Hepatocyte (in vitro differentiated cells): ENCODE data around the gene PBLD. TPM values are rescaled to one million over a fixed set of nuclear protein-coding genes. Genes with fewer than 3 reads are reported as not detected.
"Not testable (repeated sequence)": the region's sequence is repeated elsewhere in the genome, so short reads cannot be mapped to it uniquely, and the experiment has no call there.

Experiments
- DNase-seq: peaks from one replicate; pipeline ENCODE4 v3.0.0-alpha.2; 2016; ENCODE audit warnings: low spot score
- H2AFZ ChIP-seq: fragments of 200-600 bp; sonication (generic); 2 replicates; pipeline ENCODE4 v1.6.0; 2016; ENCODE audit warnings: antibody characterized with exemption, mild to moderate bottlenecking
- H3K27ac ChIP-seq: fragments of 200-600 bp; sonication (generic); 2 replicates; pipeline ENCODE4 v1.5.1; 2016; ENCODE audit warnings: mild to moderate bottlenecking
- H3K27me3 ChIP-seq: fragments of 200-600 bp; sonication (generic); 2 replicates; pipeline ENCODE4 v1.6.1; 2016
- H3K36me3 ChIP-seq: fragments of 200-600 bp; sonication (generic); replicated peaks from 2 replicates; pipeline ENCODE4 v1.5.1; 2016; ENCODE audit warnings: low read depth; ENCODE audit not compliant: insufficient read depth
- H3K4me1 ChIP-seq: fragments of 200-600 bp; sonication (generic); 2 replicates; pipeline ENCODE4 v1.5.1; 2016; ENCODE audit warnings: mild to moderate bottlenecking, moderate library complexity; ENCODE audit not compliant: insufficient read depth
- H3K4me2 ChIP-seq: fragments of 200-600 bp; sonication (generic); 2 replicates; pipeline ENCODE4 v1.6.0; 2016
- H3K4me3 ChIP-seq: fragments of 200-600 bp; sonication (generic); 2 replicates; pipeline ENCODE4 v1.5.1; 2016; ENCODE audit warnings: mild to moderate bottlenecking
- H3K79me2 ChIP-seq: fragments of 200-600 bp; sonication (generic); 2 replicates; pipeline ENCODE4 v1.6.0; 2017; ENCODE audit warnings: mild to moderate bottlenecking
- H3K9me2 ChIP-seq: fragments of 200-600 bp; sonication (generic); replicated peaks from 2 replicates; pipeline ENCODE4 v1.6.0; 2017; ENCODE audit warnings: mild to moderate bottlenecking; ENCODE audit not compliant: insufficient read depth
- H3K9me3 ChIP-seq: fragments of 200-600 bp; sonication (generic); 2 replicates; pipeline ENCODE4 v1.5.1; 2016; ENCODE audit warnings: low read depth, mild to moderate bottlenecking
- H4K20me1 ChIP-seq: fragments of 200-600 bp; sonication (generic); 2 replicates; pipeline ENCODE4 v1.6.0; 2016; ENCODE audit warnings: mild to moderate bottlenecking; ENCODE audit not compliant: insufficient read depth, poor library complexity, severe bottlenecking
- EZH2 ChIP-seq: fragments of 200-600 bp; sonication (generic); IDR thresholded peaks from 2 replicates; pipeline ENCODE4 v1.6.1; 2016; ENCODE audit warnings: antibody characterized with exemption, mild to moderate bottlenecking, borderline replicate concordance
- EZH2phosphoT487 ChIP-seq: fragments of 200-600 bp; sonication (generic); IDR thresholded peaks from one replicate; pipeline ENCODE4 v1.6.1; 2018; ENCODE audit warnings: antibody characterized with exemption, mild to moderate bottlenecking, low read depth, moderate library complexity; ENCODE audit not compliant: unreplicated experiment, severe bottlenecking
- WGBS: methylation state at CpG from one replicate; pipeline ENCODE4 v1.1.6; 2016; ENCODE audit warnings: low lambda C conversion rate; ENCODE audit errors: missing lambda C conversion rate; 5-methylcytosine and 5-hydroxymethylcytosine counted together
- polyA plus RNA-seq: library from polyadenylated mRNA; unstranded; fragments of >200 nt; fragmentation: Nextera tagmentation; extraction: Ambion mirVana; gene quantifications from 2 replicates; pipeline ENCODE4 v1.2.1, GENCODE V29; 2016
- total RNA-seq: library from RNA; depleted of rRNA; stranded (reverse); fragments of >200 nt; gene quantifications from 2 replicates; pipeline ENCODE4 v1.2.3, GENCODE V29; 2014
- TF ChIP-seq, protein P1 (sequence below): fragments of 200-600 bp; sonication (generic); IDR thresholded peaks from 2 replicates; pipeline ENCODE4 v1.5.1; 2016; ENCODE audit warnings: antibody characterized with exemption, mild to moderate bottlenecking; ENCODE audit not compliant: poor library complexity

PBLD gene
- total and polyA plus RNA-seq, 2 experiments from 2014 or later = 26.1 to 42.2 TPM

DNA sequence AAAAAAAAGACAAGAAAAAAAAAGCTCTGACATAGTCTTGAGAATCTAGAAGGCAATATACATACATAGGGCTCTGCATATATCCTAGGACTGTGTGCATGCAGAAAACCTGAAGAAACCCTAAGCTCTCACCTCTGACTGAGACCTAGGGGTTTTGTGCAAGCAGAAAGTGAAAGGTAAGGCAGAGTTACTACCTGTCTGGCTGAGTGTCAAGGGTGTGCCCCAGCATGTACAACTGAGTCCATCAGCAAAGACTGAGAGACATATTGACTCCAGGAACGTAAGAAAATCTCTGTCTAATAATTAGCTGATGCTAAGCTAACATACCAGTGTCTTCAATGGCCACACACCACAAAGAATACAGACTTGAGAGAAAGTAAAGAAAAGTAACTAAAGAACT, 17.1 kb downstream of the PBLD start:
- TF ChIP-seq EZH2 (no peak), EZH2phosphoT487 (no peak)
- TF ChIP-seq, protein P1, sequence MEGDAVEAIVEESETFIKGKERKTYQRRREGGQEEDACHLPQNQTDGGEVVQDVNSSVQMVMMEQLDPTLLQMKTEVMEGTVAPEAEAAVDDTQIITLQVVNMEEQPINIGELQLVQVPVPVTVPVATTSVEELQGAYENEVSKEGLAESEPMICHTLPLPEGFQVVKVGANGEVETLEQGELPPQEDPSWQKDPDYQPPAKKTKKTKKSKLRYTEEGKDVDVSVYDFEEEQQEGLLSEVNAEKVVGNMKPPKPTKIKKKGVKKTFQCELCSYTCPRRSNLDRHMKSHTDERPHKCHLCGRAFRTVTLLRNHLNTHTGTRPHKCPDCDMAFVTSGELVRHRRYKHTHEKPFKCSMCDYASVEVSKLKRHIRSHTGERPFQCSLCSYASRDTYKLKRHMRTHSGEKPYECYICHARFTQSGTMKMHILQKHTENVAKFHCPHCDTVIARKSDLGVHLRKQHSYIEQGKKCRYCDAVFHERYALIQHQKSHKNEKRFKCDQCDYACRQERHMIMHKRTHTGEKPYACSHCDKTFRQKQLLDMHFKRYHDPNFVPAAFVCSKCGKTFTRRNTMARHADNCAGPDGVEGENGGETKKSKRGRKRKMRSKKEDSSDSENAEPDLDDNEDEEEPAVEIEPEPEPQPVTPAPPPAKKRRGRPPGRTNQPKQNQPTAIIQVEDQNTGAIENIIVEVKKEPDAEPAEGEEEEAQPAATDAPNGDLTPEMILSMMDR = no peak
- no peaks in the 10 kb centered on the region for H3K27me3 ChIP-seq
- no peak overlapping the region for H3K27ac ChIP-seq
- no peak overlapping the region for H3K4me3 ChIP-seq
- H3K36me3 ChIP-seq = no peaks in the 10 kb centered on the region
- no peak overlapping the region for H2AFZ ChIP-seq
- WGBS = 71% methylated on average over 1 of the region's 1 CpG
- H3K9me2 ChIP-seq = no peaks in the 10 kb centered on the region
- H3K9me3 ChIP-seq = peaks cover 13% of the 10 kb centered on the region
- no peaks in the 10 kb centered on the region for H4K20me1 ChIP-seq
- H3K79me2 ChIP-seq = peaks cover 5% of the 10 kb centered on the region
- DNase-seq = no peak
- H3K4me1 ChIP-seq = no peaks in the 10 kb centered on the region
- H3K4me2 ChIP-seq = no peak overlapping the region

DNA sequence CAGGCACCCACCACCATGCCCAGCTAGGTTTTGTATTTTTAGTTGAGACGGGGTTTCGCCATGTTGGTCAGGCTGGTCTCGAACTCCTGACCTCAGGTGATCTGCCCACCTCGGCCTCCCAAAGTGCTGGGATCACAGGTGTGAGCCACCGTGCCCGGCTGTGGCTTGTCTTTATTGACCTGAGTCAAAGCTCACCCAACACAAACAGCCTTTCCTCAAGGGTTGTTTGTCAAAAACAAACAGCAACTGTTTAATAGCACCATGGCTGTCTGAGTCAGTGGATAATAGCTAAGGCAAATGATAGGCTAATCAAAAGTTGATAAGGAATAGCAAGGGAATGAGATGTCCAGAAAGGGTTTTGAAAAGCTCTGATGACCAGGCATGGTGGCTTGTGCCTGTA, 17.8 kb downstream of the PBLD start:
- not testable (repeated sequence) for H3K9me2 ChIP-seq, H3K27me3 ChIP-seq, H3K36me3 ChIP-seq, DNase-seq, H4K20me1 ChIP-seq, H3K4me1 ChIP-seq, H3K27ac ChIP-seq, H2AFZ ChIP-seq, H3K79me2 ChIP-seq, H3K4me2 ChIP-seq, H3K4me3 ChIP-seq
- H3K9me3 ChIP-seq = peaks cover 13% of the 10 kb centered on the region
- WGBS = 86% methylated on average over 6 of the region's 6 CpGs

DNA sequence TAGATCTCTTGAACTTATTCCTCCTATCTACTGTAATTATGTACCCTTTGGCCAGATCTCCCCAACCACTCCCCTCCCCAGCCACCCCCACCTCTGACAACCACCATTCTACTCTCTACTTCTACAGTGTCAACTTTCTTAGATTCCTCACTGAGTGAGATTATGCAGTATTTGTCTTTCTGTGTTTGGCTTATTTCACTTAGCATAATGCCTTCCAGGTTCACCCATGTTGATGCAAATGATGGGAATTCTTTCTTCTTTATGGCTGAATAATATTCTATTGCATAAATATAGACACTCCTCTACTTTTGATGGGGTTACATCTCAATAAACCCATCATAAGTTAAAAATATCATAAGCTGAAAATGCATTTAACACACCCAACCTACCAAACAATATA, 22.2 kb downstream of the PBLD start:
- Histone ChIP-seq H3K4me3 (no peak overlapping the region), H3K4me1 (no peaks in the 10 kb centered on the region), H2AFZ (no peak overlapping the region), H3K79me2 (peaks cover 3% of the 10 kb centered on the region), H3K4me2 (no peak overlapping the region), H3K27me3 (no peaks in the 10 kb centered on the region), H3K27ac (no peak overlapping the region), H3K36me3 (no peaks in the 10 kb centered on the region), H4K20me1 (no peaks in the 10 kb centered on the region), H3K9me3 (no peaks in the 10 kb centered on the region), H3K9me2 (no peaks in the 10 kb centered on the region)
- no peak for DNase-seq
- TF ChIP-seq, protein P1 = no peak
- TF ChIP-seq EZH2 (no peak), EZH2phosphoT487 (no peak)

DNA sequence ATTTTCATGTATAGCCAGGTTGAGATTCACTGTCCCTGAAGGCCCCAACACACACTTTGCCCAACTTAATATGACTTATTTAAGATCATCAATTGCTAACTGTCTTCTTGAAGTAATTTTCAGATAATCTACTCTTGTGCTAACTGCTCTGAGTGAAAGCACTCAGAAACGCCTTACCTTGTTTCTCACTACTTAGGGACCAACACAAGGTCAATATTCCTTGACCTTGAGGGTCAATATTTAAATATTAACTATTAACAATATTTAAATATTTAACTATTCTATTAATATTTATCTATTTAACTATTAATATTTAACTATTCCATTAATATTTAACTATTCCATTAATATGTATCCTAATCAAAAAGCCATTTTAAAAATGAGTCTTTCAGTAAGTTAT, 26.9 kb downstream of the PBLD start:
- DNase-seq = no peak
- no peaks in the 10 kb centered on the region for H3K27me3 ChIP-seq
- no peak overlapping the region for H3K27ac ChIP-seq
- H2AFZ ChIP-seq = no peak overlapping the region
- peaks cover 10% of the 10 kb centered on the region for H3K79me2 ChIP-seq
- no peaks in the 10 kb centered on the region for H3K36me3 ChIP-seq
- no peaks in the 10 kb centered on the region for H4K20me1 ChIP-seq
- no peak for TF ChIP-seq EZH2phosphoT487
- TF ChIP-seq EZH2 = no peak
- H3K9me3 ChIP-seq = no peaks in the 10 kb centered on the region
- no peaks in the 10 kb centered on the region for H3K4me1 ChIP-seq
- H3K9me2 ChIP-seq = no peaks in the 10 kb centered on the region
- 27% methylated on average over 1 of the region's 1 CpG for WGBS
- peak overlapping the region; percentile 5 for H3K4me3 ChIP-seq
- peak overlapping the region; percentile 61 for H3K4me2 ChIP-seq
